HepG2 (cell line): Measurements from ENCODE around the gene CCN2. TPM values are rescaled to one million over a fixed set of nuclear protein-coding genes. Genes with fewer than 3 reads are reported as not detected.

Source experiments
- ATAC-seq: fragments of 200-7000 bp; cut with Tn5 transposase; 3 replicates; pipeline ENCODE4 v1.9.1; 2020; ENCODE audit warnings: mild to moderate bottlenecking, moderate library complexity
- BruUV-seq: library from RNA; stranded (reverse); fragments of 400-500 nt; replicated peaks from 2 replicates; lab custom pipeline; 2021; lab: Mats Ljungman, UMichigan
- CTCF ChIA-PET: fragments of 300-600 bp; formaldehyde crosslinking; extraction: SDS; loops from one replicate; lab custom pipeline; 2021; ENCODE audit warnings: low total read pairs, inconsistent platforms, low intra/inter-chr PET ratio; lab: Yijun Ruan, JAX
- POLR2A ChIA-PET: fragments of 350-600 bp; sonication (Branson Sonifier 250); formaldehyde crosslinking; loops from one replicate; lab custom pipeline; 2020; ENCODE audit warnings: antibody characterized with exemption, inconsistent platforms; lab: Yijun Ruan, JAX
- DNase-seq: peaks from one replicate; pipeline ENCODE4 v3.0.0-alpha.2; 2015; ENCODE audit warnings: low spot score
- FAIRE-seq: peaks from 3 replicates; lab custom pipeline; 2011; peaks lifted over from hg19 to GRCh38; lab: Jason Lieb, UNC
- H2AFZ ChIP-seq: one replicate; pipeline ENCODE4 v1.6.1; 2011; ENCODE audit warnings: low read length, inconsistent platforms
- H3K27ac ChIP-seq: fragments of 300-600 bp; 3 replicates; pipeline ENCODE4 v1.8.0; 2011; ENCODE audit warnings: mixed run types, mild to moderate bottlenecking, mixed read lengths, low read length, inconsistent platforms; ENCODE audit not compliant: insufficient read depth; ENCODE audit errors: extremely low read length
- H3K27me3 ChIP-seq, 2 experiments: fragments of 200-600 bp in 1 of 2; 2 replicates in 1 of 2; 3 replicates in 1 of 2; pipeline versions ENCODE4 v1.6.0 to v1.8.0; 2011; ENCODE audit warnings: low read length in 2 of 2, mild to moderate bottlenecking in 2 of 2, moderate library complexity in 2 of 2, inconsistent platforms in 1 of 2; ENCODE audit not compliant: insufficient read depth in 2 of 2, control insufficient read depth in 1 of 2
- H3K36me3 ChIP-seq, 2 experiments: fragments of 200-600 bp in 1 of 2; replicated peaks in 1 of 2; 2 replicates in 1 of 2; 3 replicates in 1 of 2; pipeline versions ENCODE4 v1.5.1 to v1.8.0; 2011; ENCODE audit warnings: low read length in 2 of 2, inconsistent platforms in 1 of 2; ENCODE audit not compliant: insufficient read depth in 2 of 2, control insufficient read depth in 1 of 2
- H3K4me1 ChIP-seq: 2 replicates; pipeline ENCODE4 v1.5.1; 2012; ENCODE audit warnings: low read length, inconsistent platforms; ENCODE audit not compliant: insufficient read depth
- H3K4me2 ChIP-seq: 2 replicates; pipeline ENCODE4 v1.6.0; 2011; ENCODE audit warnings: low read depth, low read length, inconsistent platforms
- H3K4me3 ChIP-seq, 3 experiments: fragments of 200-600 bp in 1 of 3; sonication (generic), shearing (Covaris generic) in 1 of 3; replicated peaks in 1 of 3; 2 replicates each; pipeline ENCODE4 v1.5.1; 2011 to 2016; ENCODE audit warnings: low read length in 3 of 3, inconsistent platforms in 2 of 3, low read depth in 2 of 3, mild to moderate bottlenecking in 2 of 3, control low read depth in 1 of 3, mixed read lengths in 1 of 3; ENCODE audit not compliant: insufficient read depth in 1 of 3
- H3K79me2 ChIP-seq: one replicate; pipeline ENCODE4 v1.6.1; 2011; ENCODE audit warnings: low read length, inconsistent platforms; ENCODE audit not compliant: insufficient read depth
- H3K9ac ChIP-seq: 2 replicates; pipeline ENCODE4 v1.6.0; 2011; ENCODE audit warnings: mild to moderate bottlenecking, low read depth, low read length, inconsistent platforms; ENCODE audit not compliant: insufficient read depth
- H3K9me3 ChIP-seq: 2 replicates; pipeline ENCODE4 v1.5.1; 2012; ENCODE audit warnings: mild to moderate bottlenecking, low read length
- H4K20me1 ChIP-seq: 2 replicates; pipeline ENCODE4 v1.6.0; 2011; ENCODE audit warnings: inconsistent platforms, mild to moderate bottlenecking, low read length, moderate library complexity; ENCODE audit not compliant: insufficient read depth
- BCL3 ChIP-seq: sonication (generic); formaldehyde crosslinking; IDR thresholded peaks from 2 replicates; pipeline ENCODE4 v1.5.1; 2020; ENCODE audit warnings: mild to moderate bottlenecking, missing genetic modification reagents, moderate library complexity
- E2F1 ChIP-seq: sonication (generic); formaldehyde crosslinking; IDR thresholded peaks from 2 replicates; pipeline ENCODE4 v1.5.0; 2020; ENCODE audit warnings: missing genetic modification reagents
- GABPA ChIP-seq, 2 experiments: IDR thresholded peaks; 2 replicates each; pipeline ENCODE4 v1.6.1; 2011 to 2016; ENCODE audit warnings: low read depth in 2 of 2, low read length in 1 of 2, missing biosample characterization in 1 of 2, missing genetic modification characterization in 1 of 2
- HMGA1 ChIP-seq: sonication (generic); formaldehyde crosslinking; conservative IDR thresholded peaks from 2 replicates; pipeline ENCODE4 v1.4.0; 2020; ENCODE audit warnings: missing genetic modification reagents
- NONO ChIP-seq, 2 experiments: fragments of 450-650 bp in 1 of 2; sonication (generic) in 1 of 2; formaldehyde crosslinking in 1 of 2; IDR thresholded peaks in 1 of 2; conservative IDR thresholded peaks in 1 of 2; 2 replicates each; pipeline versions ENCODE4 v1.6.1 to v1.8.0; 2017 to 2022; ENCODE audit warnings: mild to moderate bottlenecking in 1 of 2, missing genetic modification reagents in 1 of 2, moderate library complexity in 1 of 2
- PHB2 ChIP-seq: fragments of 450-650 bp; IDR thresholded peaks from 2 replicates; pipeline ENCODE4 v1.6.1; 2018; ENCODE audit not compliant: partially characterized antibody
- PHF21A ChIP-seq: sonication (generic); formaldehyde crosslinking; IDR thresholded peaks from 2 replicates; pipeline ENCODE4 v1.5.0; 2020; ENCODE audit warnings: mild to moderate bottlenecking, missing genetic modification reagents
- PRDM10 ChIP-seq: sonication (generic); formaldehyde crosslinking; IDR thresholded peaks from 2 replicates; pipeline ENCODE4 v1.4.0; 2020; ENCODE audit warnings: low read depth, missing genetic modification reagents
- TCF7L2 ChIP-seq: IDR thresholded peaks from 2 replicates; pipeline ENCODE4 v1.6.1; 2011; ENCODE audit warnings: mild to moderate bottlenecking, low read depth, low read length, moderate library complexity
- XBP1 ChIP-seq: sonication (generic); formaldehyde crosslinking; IDR thresholded peaks from 2 replicates; pipeline ENCODE4 v1.5.0; 2020; ENCODE audit warnings: missing genetic modification reagents
- ZBTB26 ChIP-seq: IDR thresholded peaks from 2 replicates; pipeline ENCODE4 v1.6.1; 2016; ENCODE audit warnings: missing compliant biosample characterization, missing genetic modification reagents, borderline replicate concordance
- ZNF138 ChIP-seq: sonication (generic); formaldehyde crosslinking; IDR thresholded peaks from 2 replicates; pipeline ENCODE4 v1.5.0; 2020; ENCODE audit warnings: mild to moderate bottlenecking, low read depth, missing genetic modification reagents
- ZNF251 ChIP-seq: sonication (generic); formaldehyde crosslinking; IDR thresholded peaks from 2 replicates; pipeline ENCODE4 v1.9.0; 2021; ENCODE audit warnings: mild to moderate bottlenecking, missing genetic modification reagents
- ZNF274 ChIP-seq: sonication (generic); formaldehyde crosslinking; IDR thresholded peaks from 2 replicates; pipeline ENCODE4 v1.5.1; 2020; ENCODE audit warnings: mild to moderate bottlenecking, missing genetic modification reagents
- WGBS: methylation state at CpG from one replicate; pipeline ENCODE4 v1.1.6; 2017; ENCODE audit warnings: low lambda C conversion rate; 5-methylcytosine and 5-hydroxymethylcytosine counted together
- in situ Hi-C: cut with HindIII; loops from 2 replicates; pipeline ENCODE4 v1.10.0; 2017; ENCODE audit warnings: low pct_unique_long_range_greater_than_20kb; ENCODE audit not compliant: extremely low pct_ligation_motif_present
- intact Hi-C: fragments of 100-400 bp; cut with micrococcal nuclease; formaldehyde crosslinking; loops from one replicate; pipeline ENCODE4 v1.10.0; 2022; ENCODE audit not compliant: unreplicated experiment
- polyA plus RNA-seq, 8 experiments: library from polyadenylated mRNA; depleted of rRNA in 3 of 8; stranded (reverse) in 7 of 8; unstranded in 1 of 8; fragments of >200 nt; fragmentation: Illumina TruSeq in 4 of 8; extraction: Trizol in 4 of 8; gene quantifications; 2 replicates each; pipeline versions ENCODE4 v1.2.1 to v1.2.3, GENCODE V29; 2011 to 2016; ENCODE audit warnings: low read depth in 4 of 8, missing spikeins in 1 of 8, mixed read lengths in 1 of 8; ENCODE audit not compliant: insufficient read depth in 1 of 8
- total RNA-seq, 5 experiments: library from RNA; depleted of rRNA; stranded (reverse); fragments of >200 nt; fragmentation: Illumina TruSeq; extraction: Trizol; gene quantifications; 2 replicates each; pipeline ENCODE4 v1.2.3, GENCODE V29; 2016; ENCODE audit warnings: low read depth in 1 of 5

Gene CCN2
- total and polyA plus RNA-seq, 2 of the 13 experiments (the other 11 are each of a cell fraction or from before 2014, with no cell fraction given), result 34.7 to 316 TPM

- peaks cover 68% of the 10 kb centered on the region for H3K4me1 ChIP-seq
- peaks cover 34% of the 10 kb centered on the region for H4K20me1 ChIP-seq
- H3K79me2 ChIP-seq, result peaks cover 23% of the 10 kb centered on the region
- H3K27ac ChIP-seq, result peak overlapping the region; percentile 83
- ChIA-PET POLR2A (interaction anchor here (0.7 to 8.1 kb wide), 16 partner anchors 9 to 268 kb away, joined by 3 to 400 read pairs (median 8); no protein-coding TSS in a partner anchor), CTCF (interaction anchor here (0.7 to 2.9 kb wide), 5 partner anchors 26 to 268 kb away, joined by 3 to 21 read pairs (median 10); no protein-coding TSS in a partner anchor)
- ATAC-seq (peak; percentile 60), FAIRE-seq (no peak), DNase-seq (peak; percentile 75)
- WGBS, result 13% methylated on average over 28 of the region's 42 CpGs
- H3K4me2 ChIP-seq, result peak overlapping the region; percentile 91
- peaks cover 8 to 20% of the 10 kb centered on the region in 2 experiments for H3K36me3 ChIP-seq
- no peaks in the 10 kb centered on the region for H3K9me3 ChIP-seq
- intact Hi-C loops (loop anchor here (1.0 to 10.0 kb wide), 5 partner anchors 12 to 865 kb away; partner anchors contain the start of gene RPS12), in situ Hi-C loops (loop anchor here (5.0 to 10.0 kb wide), 2 partner anchors 72 to 215 kb away; no protein-coding TSS in a partner anchor)
- BruUV-seq, result no TSS peak
- H3K4me3 ChIP-seq, result peak overlapping the region; percentile 78 to 94 (median 93)
- H3K9ac ChIP-seq, result peak overlapping the region; percentile 95
- H2AFZ ChIP-seq, result no peak overlapping the region
- H3K27me3 ChIP-seq, result peaks cover 0 to 3% of the 10 kb centered on the region in 2 experiments; a peak in 1 of 5 replicates
- TF ChIP-seq ZNF138 (CRISPR knock-in tag), result 0 out of 2 replicates have a peak, but pooled peaks have one; percentile 54
- no peak for TF ChIP-seq TCF7L2
- TF ChIP-seq ZNF274 (CRISPR knock-in tag), result peak; percentile 80; the same call in 1 of the 2 replicates
- no peak for TF ChIP-seq ZBTB26 (CRISPR knock-in tag)
- TF ChIP-seq XBP1 (CRISPR knock-in tag), result peak; percentile 37; the same call in 1 of the 2 replicates
- 0 out of 2 replicates have a peak, but pooled peaks have one; percentile 28 for TF ChIP-seq PHF21A (CRISPR knock-in tag)
- TF ChIP-seq HMGA1, result no peak
- peak; percentile 90; the same call in 1 of the 2 replicates for TF ChIP-seq ZNF251 (CRISPR knock-in tag)
- no peak for TF ChIP-seq PHB2
- no peak for TF ChIP-seq PRDM10
- TF ChIP-seq BCL3, result no peak; the same call in 1 of the 2 replicates
- TF ChIP-seq NONO (IDR thresholded peaks at IDR 0.05), result no peak
- peak; percentile 90 for TF ChIP-seq NONO (CRISPR knock-in tag; conservative IDR thresholded peaks at IDR 0.05)
- no peak for TF ChIP-seq GABPA (IDR thresholded peaks at IDR 0.05; ENCODE audit: low read depth, low read length)
- no peak for TF ChIP-seq GABPA (CRISPR knock-in tag; IDR thresholded peaks at IDR 0.05; ENCODE audit: low read depth)
- TF ChIP-seq E2F1 (CRISPR knock-in tag), result 0 out of 2 replicates have a peak, but pooled peaks have one; percentile 55
These were observed 1.0 kb downstream of the CCN2 start for GRCh38 chr6:131949909-131950766.
